PC-3 (cell line): Measurements from ENCODE around the gene LTF.

ENCODE experiments used
- CTCF ChIP-seq: fragments of 300-600 bp; sonication (generic); conservative IDR thresholded peaks from 2 replicates; pipeline ENCODE4 v1.5.1; 2017; ENCODE audit warnings: antibody characterized with exemption, low read depth, mild to moderate bottlenecking, low read length
- EZH2 ChIP-seq: fragments of 300-600 bp; sonication (generic); IDR thresholded peaks from one replicate; pipeline ENCODE4 v1.6.1; 2017; ENCODE audit warnings: antibody characterized with exemption, mild to moderate bottlenecking, low read length; ENCODE audit not compliant: unreplicated experiment

- no peak for TF ChIP-seq CTCF
- TF ChIP-seq EZH2 = no peak
These were observed 35.5 kb downstream of the LTF start for GRCh38 chr3:46429250-46429649.
